G401 (cell line): ENCODE data around the gene BID. TPM values are rescaled to one million over a fixed set of nuclear protein-coding genes. Genes with fewer than 3 reads are reported as not detected.

Experiments
- DNase-seq: peaks from one replicate; pipeline ENCODE4 v3.0.0-alpha.2; 2015; ENCODE audit warnings: low spot score
- in situ Hi-C: cut with HindIII; loops from 2 replicates; pipeline ENCODE4 v1.10.0; 2016; ENCODE audit warnings: low sequenced_read_pairs, mixed read lengths
- total RNA-seq: library from RNA; depleted of rRNA; stranded (reverse); fragments of >200 nt; shearing (Covaris generic); gene quantifications from 2 replicates; pipeline ENCODE4 v1.2.3, GENCODE V29; 2014; rRNA removed

Gene BID
- total RNA-seq, 1 experiment from 2014 or later = 58.9 TPM

DNA sequence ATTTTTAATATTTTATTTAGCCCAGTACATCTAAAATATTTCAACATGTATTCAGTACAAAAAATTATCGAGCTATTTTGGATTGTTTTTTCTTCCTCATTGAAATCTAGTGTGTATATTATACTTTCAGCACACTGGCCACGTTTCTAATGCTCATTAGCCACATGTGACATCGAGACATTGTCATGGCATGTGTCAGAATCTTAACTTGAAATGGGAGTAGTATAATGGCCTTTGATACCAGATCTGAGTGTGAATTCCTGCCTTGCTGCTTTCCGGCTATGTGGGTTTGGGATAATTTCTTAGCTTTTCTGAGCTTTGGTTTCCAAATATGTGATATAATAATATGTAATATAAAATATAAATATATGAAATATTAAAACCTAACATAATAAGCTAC, 81.4 kb downstream of the BID start:
- in situ Hi-C loops = no loop called here
- no peak for DNase-seq

DNA sequence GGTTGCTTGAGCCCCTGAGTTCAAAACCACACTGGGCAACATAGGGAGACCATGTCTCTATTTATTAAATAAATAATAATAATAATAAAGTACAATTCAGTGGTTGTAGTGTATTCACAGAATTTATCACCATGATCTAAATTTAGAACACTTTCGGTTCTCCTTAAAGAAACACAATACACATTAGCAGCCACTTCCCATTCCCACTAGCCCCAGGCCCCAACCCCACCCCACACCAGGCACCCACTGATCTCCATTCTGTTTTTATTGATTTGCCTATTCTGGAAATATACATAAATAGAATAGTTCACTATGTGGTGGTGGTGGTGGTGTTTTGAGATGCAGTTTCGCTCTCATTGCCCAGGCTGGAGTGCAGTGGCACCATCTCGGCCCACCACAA, 90.0 kb downstream of the BID start:
- DNase-seq = no peak
- in situ Hi-C loops = no loop called here

Other genes with a start within 250 kb of the BID start
- gene SLC25A18, start 211.0 kb downstream of the BID start, total RNA-seq = 1.4 and 4.8 TPM in 2 replicates
- 172 and 185 TPM in 2 replicates for gene ATP6V1E1, start 145.7 kb downstream of the BID start, total RNA-seq
- gene BCL2L13, start 135.7 kb downstream of the BID start, total RNA-seq = 58.6 and 63.1 TPM in 2 replicates